Measurements from ENCODE around the gene RBP2.

DNA sequence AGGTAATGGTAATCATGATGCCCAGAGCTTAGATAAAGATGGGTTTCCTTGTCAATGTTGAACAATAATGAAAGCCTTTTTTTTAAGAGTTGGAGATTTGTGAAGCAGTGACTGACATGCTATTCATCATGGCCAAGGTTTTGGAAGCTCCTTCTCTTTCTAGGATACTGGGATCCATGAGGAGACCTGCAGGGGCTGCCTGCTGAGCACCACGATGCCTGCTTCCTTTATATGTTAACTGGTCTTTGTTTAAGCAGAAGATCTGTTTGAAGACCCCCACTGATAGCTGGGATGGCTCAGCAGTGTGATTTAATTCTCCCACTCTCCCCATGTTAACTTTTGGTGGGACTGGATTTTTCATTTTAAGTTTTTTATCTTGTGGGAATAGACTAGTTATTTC, 47.4 kb upstream of the RBP2 start:
- TF ChIP-seq XRCC5 (IDR thresholded peaks at IDR 0.05; ENCODE audit: low read depth, low read length) (no peak), OTX1 (CRISPR knock-in tag; IDR thresholded peaks at IDR 0.05) (no peak), LCOR (CRISPR knock-in tag; IDR thresholded peaks at IDR 0.05) (no peak), MTA3 (IDR thresholded peaks at IDR 0.05; ENCODE audit: borderline replicate concordance) (no peak), KAT2B (IDR thresholded peaks at IDR 0.05; ENCODE audit: low read depth, low read length) (no peak), CEBPB (tag; IDR thresholded peaks at IDR 0.05) (no peak), POLR2AphosphoS2 (IDR thresholded peaks at IDR 0.05; ENCODE audit: low read length) (no peak), EP300 (IDR thresholded peaks at IDR 0.05; ENCODE audit: low read length) (no peak), ZBTB7A (IDR thresholded peaks at IDR 0.05; ENCODE audit: borderline replicate concordance, control insufficient read depth, low read depth, low read length) (no peak)
- TF ChIP-seq, protein P1, sequence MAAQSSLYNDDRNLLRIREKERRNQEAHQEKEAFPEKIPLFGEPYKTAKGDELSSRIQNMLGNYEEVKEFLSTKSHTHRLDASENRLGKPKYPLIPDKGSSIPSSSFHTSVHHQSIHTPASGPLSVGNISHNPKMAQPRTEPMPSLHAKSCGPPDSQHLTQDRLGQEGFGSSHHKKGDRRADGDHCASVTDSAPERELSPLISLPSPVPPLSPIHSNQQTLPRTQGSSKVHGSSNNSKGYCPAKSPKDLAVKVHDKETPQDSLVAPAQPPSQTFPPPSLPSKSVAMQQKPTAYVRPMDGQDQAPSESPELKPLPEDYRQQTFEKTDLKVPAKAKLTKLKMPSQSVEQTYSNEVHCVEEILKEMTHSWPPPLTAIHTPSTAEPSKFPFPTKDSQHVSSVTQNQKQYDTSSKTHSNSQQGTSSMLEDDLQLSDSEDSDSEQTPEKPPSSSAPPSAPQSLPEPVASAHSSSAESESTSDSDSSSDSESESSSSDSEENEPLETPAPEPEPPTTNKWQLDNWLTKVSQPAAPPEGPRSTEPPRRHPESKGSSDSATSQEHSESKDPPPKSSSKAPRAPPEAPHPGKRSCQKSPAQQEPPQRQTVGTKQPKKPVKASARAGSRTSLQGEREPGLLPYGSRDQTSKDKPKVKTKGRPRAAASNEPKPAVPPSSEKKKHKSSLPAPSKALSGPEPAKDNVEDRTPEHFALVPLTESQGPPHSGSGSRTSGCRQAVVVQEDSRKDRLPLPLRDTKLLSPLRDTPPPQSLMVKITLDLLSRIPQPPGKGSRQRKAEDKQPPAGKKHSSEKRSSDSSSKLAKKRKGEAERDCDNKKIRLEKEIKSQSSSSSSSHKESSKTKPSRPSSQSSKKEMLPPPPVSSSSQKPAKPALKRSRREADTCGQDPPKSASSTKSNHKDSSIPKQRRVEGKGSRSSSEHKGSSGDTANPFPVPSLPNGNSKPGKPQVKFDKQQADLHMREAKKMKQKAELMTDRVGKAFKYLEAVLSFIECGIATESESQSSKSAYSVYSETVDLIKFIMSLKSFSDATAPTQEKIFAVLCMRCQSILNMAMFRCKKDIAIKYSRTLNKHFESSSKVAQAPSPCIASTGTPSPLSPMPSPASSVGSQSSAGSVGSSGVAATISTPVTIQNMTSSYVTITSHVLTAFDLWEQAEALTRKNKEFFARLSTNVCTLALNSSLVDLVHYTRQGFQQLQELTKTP (IDR thresholded peaks at IDR 0.05; ENCODE audit: low read depth in 1 of 2, partially characterized antibody in 2 of 2): no peak
- TF ChIP-seq, protein P2, sequence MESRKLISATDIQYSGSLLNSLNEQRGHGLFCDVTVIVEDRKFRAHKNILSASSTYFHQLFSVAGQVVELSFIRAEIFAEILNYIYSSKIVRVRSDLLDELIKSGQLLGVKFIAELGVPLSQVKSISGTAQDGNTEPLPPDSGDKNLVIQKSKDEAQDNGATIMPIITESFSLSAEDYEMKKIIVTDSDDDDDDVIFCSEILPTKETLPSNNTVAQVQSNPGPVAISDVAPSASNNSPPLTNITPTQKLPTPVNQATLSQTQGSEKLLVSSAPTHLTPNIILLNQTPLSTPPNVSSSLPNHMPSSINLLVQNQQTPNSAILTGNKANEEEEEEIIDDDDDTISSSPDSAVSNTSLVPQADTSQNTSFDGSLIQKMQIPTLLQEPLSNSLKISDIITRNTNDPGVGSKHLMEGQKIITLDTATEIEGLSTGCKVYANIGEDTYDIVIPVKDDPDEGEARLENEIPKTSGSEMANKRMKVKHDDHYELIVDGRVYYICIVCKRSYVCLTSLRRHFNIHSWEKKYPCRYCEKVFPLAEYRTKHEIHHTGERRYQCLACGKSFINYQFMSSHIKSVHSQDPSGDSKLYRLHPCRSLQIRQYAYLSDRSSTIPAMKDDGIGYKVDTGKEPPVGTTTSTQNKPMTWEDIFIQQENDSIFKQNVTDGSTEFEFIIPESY (CRISPR knock-in tag; IDR thresholded peaks at IDR 0.05): no peak
- TF ChIP-seq, protein P3, sequence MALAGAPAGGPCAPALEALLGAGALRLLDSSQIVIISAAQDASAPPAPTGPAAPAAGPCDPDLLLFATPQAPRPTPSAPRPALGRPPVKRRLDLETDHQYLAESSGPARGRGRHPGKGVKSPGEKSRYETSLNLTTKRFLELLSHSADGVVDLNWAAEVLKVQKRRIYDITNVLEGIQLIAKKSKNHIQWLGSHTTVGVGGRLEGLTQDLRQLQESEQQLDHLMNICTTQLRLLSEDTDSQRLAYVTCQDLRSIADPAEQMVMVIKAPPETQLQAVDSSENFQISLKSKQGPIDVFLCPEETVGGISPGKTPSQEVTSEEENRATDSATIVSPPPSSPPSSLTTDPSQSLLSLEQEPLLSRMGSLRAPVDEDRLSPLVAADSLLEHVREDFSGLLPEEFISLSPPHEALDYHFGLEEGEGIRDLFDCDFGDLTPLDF (CRISPR knock-in tag; IDR thresholded peaks at IDR 0.05): no peak
- TF ChIP-seq, protein P4, sequence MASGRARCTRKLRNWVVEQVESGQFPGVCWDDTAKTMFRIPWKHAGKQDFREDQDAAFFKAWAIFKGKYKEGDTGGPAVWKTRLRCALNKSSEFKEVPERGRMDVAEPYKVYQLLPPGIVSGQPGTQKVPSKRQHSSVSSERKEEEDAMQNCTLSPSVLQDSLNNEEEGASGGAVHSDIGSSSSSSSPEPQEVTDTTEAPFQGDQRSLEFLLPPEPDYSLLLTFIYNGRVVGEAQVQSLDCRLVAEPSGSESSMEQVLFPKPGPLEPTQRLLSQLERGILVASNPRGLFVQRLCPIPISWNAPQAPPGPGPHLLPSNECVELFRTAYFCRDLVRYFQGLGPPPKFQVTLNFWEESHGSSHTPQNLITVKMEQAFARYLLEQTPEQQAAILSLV (tag; IDR thresholded peaks at IDR 0.05): no peak

Data from K562 (cell line).